Mononuclear cell (primary cell): ENCODE results near the gene TPMT. TPM values are rescaled to one million over a fixed set of nuclear protein-coding genes. Genes with fewer than 3 reads are reported as not detected.
"Not testable (repeated sequence)": the region's sequence is repeated elsewhere in the genome, so short reads cannot be mapped to it uniquely, and the experiment has no call there.

Experiments used
- H3K27me3 ChIP-seq: 2 replicates; pipeline ENCODE4 v1.6.0; 2011; ENCODE audit warnings: low read length, control low read depth; ENCODE audit not compliant: insufficient read depth
- H3K4me1 ChIP-seq: 2 replicates; pipeline ENCODE4 v1.5.1; 2011; ENCODE audit warnings: mild to moderate bottlenecking, low read length, control low read depth; ENCODE audit not compliant: insufficient read depth
- H3K4me3 ChIP-seq: 2 replicates; pipeline ENCODE4 v1.5.1; 2011; ENCODE audit warnings: mild to moderate bottlenecking, low read length, moderate library complexity
- H3K9me3 ChIP-seq: 2 replicates; pipeline ENCODE4 v1.5.1; 2011; ENCODE audit warnings: low read depth, mild to moderate bottlenecking, control low read depth, low read length
- total RNA-seq: library from RNA; depleted of rRNA; stranded (reverse); fragments of >200 nt; gene quantifications from one replicate; pipeline ENCODE4 v1.2.3, GENCODE V29; 2012

TPMT gene
- total RNA-seq, 1 donor: 6.5 TPM

DNA sequence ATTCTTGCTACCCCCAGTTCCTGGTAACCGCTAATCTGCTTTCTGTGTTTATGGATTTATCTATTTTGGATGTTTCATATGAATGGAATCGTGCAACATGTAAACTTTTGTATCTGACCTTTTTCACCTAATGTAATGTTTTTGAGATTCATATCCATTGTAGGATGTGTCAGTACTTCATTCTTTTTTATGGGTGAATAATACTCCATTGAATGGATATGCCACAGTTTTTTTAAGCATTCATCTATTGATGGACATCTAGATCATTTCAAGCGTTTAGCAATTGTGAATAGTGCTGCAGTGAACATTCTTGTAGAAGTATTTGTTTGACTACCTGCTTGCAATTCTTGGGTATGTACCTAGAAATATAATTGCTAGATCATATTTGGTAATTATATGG is 13.4 kb upstream of the TPMT start:
- H3K4me3 ChIP-seq: no peak overlapping the region
- no peaks in the 10 kb centered on the region for H3K9me3 ChIP-seq
- H3K27me3 ChIP-seq: no peaks in the 10 kb centered on the region
- H3K4me1 ChIP-seq: peaks cover 36% of the 10 kb centered on the region

DNA sequence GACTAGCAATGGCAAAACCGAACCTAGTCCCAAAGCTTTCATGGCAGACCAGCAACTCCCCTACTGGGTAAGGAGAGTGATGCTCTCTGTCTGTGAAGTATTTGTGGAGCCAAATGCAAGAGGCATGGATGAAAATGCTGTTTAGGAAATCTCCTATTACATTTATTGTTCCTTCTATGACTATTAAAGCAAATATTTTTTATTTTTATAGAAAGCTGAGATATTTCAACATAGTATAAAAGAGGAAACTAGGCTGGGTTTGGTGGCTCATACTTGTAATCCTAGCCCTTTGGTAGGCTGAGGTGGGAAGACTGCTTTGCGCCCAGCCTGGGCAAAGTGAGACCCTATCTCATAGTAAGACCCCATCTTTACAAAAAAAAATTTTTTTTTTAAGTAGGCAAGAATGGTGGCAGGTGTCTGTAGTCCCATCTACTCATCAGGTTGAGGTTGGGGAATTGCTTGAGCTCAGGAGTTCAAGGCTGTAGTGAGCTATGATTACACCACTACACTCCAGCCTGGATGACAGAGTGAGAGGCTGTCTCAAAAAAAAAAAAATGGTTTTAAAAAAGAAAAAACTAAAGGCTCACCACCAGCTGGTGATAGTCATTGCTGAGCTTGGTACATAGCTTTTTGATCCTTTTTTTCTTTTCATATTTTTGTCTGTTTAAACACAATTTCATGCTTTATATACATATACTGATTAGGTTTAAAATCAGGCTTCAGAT is 11.6 kb upstream of the TPMT start:
- Histone ChIP-seq H3K4me1 (peaks cover 29% of the 10 kb centered on the region), H3K4me3 (no peak overlapping the region), H3K9me3 (no peaks in the 10 kb centered on the region), H3K27me3 (no peaks in the 10 kb centered on the region)

DNA sequence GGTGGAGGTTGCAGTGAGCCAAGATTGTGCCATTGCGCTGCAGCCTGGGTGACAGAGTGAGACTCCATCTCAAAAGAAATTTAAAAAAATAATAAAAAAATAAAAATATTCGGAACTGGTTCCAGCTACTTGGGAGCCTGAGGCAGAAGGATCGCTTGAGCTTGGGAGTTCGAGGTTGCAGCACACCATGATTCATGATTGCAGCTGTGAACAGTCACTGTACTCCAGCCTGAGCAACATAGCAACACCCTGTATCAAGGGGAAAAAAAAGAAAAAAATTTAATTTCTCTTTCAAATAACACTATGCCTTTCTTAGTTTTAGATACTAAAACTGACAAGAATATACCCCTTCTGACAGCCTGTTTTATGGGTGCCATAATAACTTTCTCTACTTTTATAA is 10.9 kb upstream of the TPMT start:
- peaks cover 33% of the 10 kb centered on the region for H3K4me1 ChIP-seq
- H3K4me3 ChIP-seq: no peak overlapping the region
- no peaks in the 10 kb centered on the region for H3K9me3 ChIP-seq
- no peaks in the 10 kb centered on the region for H3K27me3 ChIP-seq

DNA sequence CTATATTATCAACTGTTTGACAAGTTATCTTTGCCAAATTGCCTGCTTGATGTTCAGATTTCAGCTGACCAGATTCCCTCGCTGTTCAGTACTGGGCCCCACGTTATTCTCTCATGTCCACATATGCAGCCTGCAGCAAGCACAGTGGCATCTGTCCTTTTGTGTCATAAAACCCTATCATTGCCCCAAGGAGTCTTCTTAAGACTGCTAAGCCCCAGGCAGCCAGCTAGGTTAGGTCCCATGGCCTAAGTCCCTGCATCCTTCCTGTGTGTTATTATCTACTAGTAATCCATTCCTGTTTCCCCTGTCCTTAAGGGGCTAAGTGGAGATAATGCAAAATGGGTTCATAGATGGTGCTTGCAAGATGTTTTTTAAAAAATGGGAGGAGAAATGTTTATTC is 7.5 kb upstream of the TPMT start:
- no peak overlapping the region for H3K4me3 ChIP-seq
- no peaks in the 10 kb centered on the region for H3K27me3 ChIP-seq
- no peaks in the 10 kb centered on the region for H3K9me3 ChIP-seq
- peaks cover 30% of the 10 kb centered on the region for H3K4me1 ChIP-seq

DNA sequence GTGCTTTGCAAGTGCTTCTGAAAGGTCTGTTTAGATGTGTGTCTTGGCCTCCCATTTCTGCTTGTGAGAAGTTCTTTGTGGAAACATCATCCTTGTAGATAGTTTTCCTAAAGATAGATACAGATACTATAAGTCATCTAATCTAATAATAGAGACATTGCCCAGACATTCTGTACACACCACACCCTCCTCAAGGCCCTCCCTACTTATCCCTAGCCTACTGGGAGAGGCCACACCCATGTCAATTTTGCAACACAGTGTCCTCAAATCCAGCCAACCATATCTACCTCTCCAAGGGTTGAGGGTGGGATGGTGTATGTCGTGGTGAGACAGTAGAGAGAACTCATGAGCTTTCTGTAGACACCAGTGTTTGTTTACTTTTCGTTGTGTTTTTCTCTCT is 6.6 kb upstream of the TPMT start:
- H3K9me3 ChIP-seq: no peaks in the 10 kb centered on the region
- H3K4me1 ChIP-seq: peaks cover 24% of the 10 kb centered on the region
- H3K27me3 ChIP-seq: no peaks in the 10 kb centered on the region
- no peak overlapping the region for H3K4me3 ChIP-seq

DNA sequence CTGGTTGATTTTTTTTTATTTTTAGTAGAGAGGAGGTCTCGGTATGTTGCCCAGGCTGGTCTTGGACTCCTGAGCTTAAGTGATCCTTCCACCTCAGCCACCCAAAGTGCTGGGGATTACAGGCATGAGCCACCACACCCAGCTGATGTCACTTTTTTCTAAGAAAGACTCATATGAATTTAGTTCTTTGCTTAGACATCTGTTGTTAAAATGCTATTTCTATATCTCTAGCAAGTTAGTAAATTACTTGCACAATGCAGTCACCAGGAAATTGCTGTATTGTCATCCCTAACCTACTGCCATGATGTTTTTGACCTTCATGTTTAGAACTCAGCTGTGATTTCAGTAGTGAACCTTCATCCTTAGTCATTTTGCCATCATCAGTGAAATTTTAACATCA is 6.0 kb upstream of the TPMT start:
- Histone ChIP-seq H3K4me1 (peaks cover 25% of the 10 kb centered on the region), H3K9me3 (no peaks in the 10 kb centered on the region), H3K4me3 (no peak overlapping the region), H3K27me3 (no peaks in the 10 kb centered on the region)

DNA sequence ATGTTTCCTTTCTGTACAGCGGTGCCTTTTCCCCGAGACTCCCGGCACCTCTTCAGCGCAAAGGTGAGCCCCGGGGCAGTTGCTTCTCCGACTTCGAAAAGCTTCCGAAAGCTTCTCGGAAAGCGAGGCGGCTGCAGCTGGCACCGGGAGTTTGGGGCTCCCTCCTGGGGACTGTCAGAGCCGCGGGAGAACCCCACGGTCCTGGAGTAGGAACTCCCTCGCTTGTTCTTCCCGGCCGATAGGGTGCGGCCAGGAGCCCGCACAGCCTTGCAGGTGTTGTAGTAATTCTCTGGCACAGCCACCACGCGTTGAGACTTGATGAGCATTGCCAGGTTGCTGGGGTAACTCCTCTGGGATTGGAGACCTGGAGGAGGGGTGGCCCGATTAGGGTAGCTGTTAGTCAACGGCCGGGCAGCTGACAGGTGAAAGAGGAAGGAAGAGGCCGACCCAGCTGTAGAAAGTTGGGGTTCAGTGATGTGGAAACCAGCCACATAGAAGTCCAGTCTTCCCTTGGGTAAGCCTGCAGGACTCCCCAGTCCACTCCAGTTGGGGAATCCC is 1.1 kb upstream of the TPMT start:
- peak overlapping the region; percentile 94 for H3K4me3 ChIP-seq
- no peaks in the 10 kb centered on the region for H3K27me3 ChIP-seq

DNA sequence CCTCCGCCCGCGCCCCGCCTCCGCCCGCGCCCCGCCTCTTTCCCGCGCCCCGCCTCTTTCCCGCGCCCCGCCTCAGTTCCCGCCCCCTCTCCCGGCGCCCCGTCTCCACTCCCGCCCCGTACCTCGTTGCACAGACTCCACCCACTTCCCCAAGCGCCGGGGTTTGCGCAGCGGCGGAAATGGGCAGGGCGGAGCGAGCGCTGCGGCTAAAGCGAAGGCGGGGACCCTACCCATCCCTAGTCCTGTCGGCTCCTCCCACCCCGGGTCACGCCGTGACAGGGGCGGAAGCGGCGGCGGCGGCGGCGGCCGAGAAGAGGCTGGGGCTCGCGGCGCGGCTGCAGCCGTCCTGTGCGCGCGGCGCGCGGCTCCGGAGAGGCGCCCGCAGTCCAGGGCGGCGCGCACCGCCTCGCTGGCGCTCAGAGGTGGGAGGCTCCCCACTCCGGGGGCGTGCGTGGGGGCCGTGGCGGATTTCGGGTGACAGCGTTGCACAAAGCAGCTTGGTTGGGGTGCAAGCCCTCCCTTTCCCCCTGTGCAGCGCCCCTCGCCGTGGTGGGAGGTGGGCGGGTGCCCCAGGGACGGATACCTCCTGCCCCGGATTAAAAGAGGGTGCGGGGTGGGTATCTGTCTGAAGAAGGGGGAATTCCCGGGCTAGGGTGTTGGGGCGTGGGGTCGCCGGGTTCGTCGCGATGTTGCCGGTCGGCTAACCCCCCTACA is 430 bp upstream of the TPMT start, which contains the start of gene KDM1B:
Gene KDM1B, plus strand, starts transcription at position 273 of the 714 bp plus-strand sequence. CDS start 4,474 bp downstream, outside the sequence.
- Histone ChIP-seq H3K4me1 (peaks cover 32% of the 10 kb centered on the region), H3K9me3 (no peaks in the 10 kb centered on the region), H3K4me3 (peak within 1 kb of the TSS; percentile 94), H3K27me3 (no peaks in the 10 kb centered on the region)

More for the DNA sequence above, 1.1 kb upstream of the TPMT start:
- Histone ChIP-seq H3K9me3 (no peaks in the 10 kb centered on the region), H3K4me1 (peaks cover 37% of the 10 kb centered on the region)

DNA sequence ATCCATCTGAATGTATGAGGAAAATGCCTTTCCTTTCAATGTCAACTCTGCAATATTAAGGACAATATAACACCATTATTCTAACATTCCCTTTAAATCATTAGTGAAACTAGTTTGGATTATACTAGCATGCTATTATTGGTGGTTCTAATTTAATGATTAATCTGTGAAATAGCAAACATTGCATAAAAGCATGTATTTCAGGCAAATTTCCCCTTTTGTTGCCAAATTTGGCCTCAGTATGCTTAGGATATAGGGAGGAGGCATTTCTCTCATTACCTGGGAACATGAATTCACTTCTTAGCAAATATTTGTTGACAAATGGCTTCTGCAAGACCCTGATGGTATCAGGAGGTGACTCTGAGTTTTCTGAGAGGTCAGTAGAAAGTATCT is 1.6 kb downstream of the TPMT start:
- no peak overlapping the region for H3K4me3 ChIP-seq
- H3K4me1 ChIP-seq: peaks cover 32% of the 10 kb centered on the region
- no peaks in the 10 kb centered on the region for H3K27me3 ChIP-seq
- H3K9me3 ChIP-seq: no peaks in the 10 kb centered on the region

DNA sequence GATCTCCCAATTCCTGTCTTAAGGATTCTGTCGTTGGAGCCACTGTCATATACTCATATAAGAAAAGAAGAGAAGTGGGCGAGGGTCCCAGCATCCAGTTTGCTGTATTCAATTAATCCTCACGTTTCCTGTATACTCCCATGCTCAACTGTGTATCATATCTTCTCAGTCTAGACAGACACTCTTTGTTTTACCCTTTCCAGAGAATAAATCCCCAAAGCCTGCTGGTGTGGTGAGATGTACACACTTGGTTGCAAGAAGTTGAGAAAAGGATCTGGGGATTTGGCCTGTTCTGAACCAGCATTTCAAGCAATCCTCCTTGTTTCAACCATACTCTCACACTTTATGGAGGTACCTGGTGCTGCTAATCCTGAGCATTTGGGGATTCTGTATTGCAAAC is 3.1 kb downstream of the TPMT start:
- H3K4me1 ChIP-seq: peaks cover 32% of the 10 kb centered on the region
- no peaks in the 10 kb centered on the region for H3K9me3 ChIP-seq

DNA sequence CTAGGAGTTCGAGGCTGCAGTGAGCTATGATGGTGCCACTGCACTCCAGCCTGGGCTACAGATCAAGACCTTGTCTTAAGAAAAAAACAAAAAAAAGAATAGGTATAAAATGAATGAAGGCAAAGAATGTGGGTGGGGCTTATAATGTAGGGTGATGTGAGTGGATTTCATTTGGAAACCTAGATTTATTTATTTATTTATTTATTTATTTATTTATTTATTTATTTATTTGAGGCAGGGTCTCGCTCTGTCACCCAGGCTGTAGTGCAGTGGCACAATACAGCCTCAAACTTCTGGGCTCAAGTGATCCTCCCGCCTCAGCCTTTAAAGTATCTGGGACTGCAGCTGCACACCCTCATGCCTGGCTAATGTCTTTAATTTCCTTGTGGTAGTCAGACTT is 3.5 kb downstream of the TPMT start:
- H3K4me3 ChIP-seq, H3K27me3 ChIP-seq, H3K9me3 ChIP-seq: not testable (repeated sequence)
- peaks cover 28% of the 10 kb centered on the region for H3K4me1 ChIP-seq

More for the DNA sequence above, 3.1 kb downstream of the TPMT start:
- H3K4me3 ChIP-seq: no peak overlapping the region
- no peaks in the 10 kb centered on the region for H3K27me3 ChIP-seq

DNA sequence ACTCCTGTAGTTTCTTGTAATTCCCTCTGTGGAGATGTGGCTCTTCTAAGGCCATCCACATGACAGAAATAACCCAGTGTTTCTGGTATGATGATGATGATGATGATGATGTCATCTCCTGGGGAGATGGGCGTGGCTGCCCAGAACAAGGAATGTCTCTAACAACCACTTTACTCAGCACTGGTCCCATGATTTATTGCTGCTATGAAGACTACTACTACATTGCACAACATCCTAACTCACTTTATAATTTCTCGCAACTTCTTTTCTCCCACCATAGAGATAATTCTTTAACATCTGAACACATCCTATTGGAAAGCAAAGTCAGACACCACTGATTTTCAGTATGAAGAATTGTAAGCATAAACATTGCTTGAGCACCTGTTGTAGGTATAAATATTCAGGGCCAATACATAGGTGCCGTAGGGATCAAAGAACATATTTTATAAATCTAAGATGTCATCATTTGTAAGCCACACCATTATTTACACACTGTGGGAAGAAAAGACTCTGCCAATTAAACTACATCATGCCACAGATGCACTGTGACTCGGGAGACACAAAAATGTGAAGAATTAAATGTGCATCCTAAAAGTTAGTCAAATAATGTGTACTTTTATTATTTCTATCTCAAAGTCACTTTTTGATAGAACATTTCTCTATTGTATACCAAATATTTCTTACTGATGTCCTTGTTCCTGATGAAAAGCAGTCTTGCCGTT is 6.4 kb downstream of the TPMT start:
- H3K9me3 ChIP-seq: no peaks in the 10 kb centered on the region
- H3K27me3 ChIP-seq: no peaks in the 10 kb centered on the region
- peaks cover 12% of the 10 kb centered on the region for H3K4me1 ChIP-seq

DNA sequence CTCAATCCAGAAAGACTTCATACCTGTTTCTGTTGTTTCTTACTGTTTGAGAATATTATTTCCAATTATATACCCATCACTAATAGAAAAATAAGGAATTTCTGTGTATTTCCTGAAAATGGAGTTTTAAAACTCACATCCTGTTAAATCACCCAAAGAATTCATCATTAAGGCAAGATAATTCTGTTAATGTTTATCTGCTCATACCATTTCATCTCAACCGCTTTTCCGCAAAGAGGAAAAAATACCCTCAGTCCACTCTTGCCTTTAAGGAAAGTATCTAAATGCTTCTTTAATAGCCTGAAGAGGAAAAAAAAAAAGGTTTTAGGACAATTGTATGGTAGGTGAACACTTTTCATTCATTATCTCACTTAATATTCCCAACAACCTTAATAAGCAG is 7.3 kb downstream of the TPMT start:
- H3K4me3 ChIP-seq: no peak overlapping the region
- H3K4me1 ChIP-seq: peaks cover 3% of the 10 kb centered on the region
- H3K9me3 ChIP-seq: no peaks in the 10 kb centered on the region
- H3K27me3 ChIP-seq: no peaks in the 10 kb centered on the region

More for the DNA sequence above, 6.4 kb downstream of the TPMT start:
- H3K4me3 ChIP-seq: no peak overlapping the region

DNA sequence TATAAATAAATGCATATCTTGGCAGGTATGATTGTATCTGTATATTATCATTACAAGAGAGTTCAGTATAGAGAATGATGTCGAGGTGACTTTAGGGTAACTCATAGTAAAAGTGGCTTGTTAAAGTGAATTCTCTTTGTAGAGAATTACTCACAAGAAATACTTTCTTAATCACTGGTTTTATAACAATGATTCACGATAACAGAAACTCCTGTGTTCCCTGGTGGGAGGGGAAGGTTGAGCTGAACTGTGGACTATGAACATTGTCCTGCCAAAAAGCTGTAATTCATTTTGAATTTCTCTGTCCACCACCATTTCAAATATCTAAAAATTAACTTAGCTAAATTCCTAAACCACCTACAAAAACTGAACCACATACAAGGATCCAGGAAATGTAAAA is 7.7 kb downstream of the TPMT start:
- no peak overlapping the region for H3K4me3 ChIP-seq
- H3K27me3 ChIP-seq: no peaks in the 10 kb centered on the region
- H3K9me3 ChIP-seq: no peaks in the 10 kb centered on the region
- no peaks in the 10 kb centered on the region for H3K4me1 ChIP-seq

DNA sequence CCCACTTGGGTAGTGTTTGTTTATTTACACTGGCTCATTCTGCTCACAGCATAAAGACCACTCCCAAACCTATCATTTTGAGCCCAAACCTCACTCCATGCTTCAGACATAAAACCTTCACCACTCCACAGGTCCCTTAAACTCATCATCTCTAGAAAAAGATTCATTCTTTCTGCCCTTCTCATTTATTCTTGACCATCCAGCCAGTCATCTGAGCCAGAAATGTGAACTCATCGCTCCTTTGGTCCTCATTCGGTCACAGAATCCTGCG is 12.4 kb downstream of the TPMT start:
- no peak overlapping the region for H3K4me3 ChIP-seq
- H3K27me3 ChIP-seq: no peaks in the 10 kb centered on the region
- H3K9me3 ChIP-seq: no peaks in the 10 kb centered on the region
- no peaks in the 10 kb centered on the region for H3K4me1 ChIP-seq
